ENCODE data around the gene GNB5.

The GNB5 gene

GRCh38 chr15:52164631-52165265 is 26.4 kb downstream of the GNB5 start:
- Histone ChIP-seq H3K9ac (no peak overlapping the region), H2AFZ (no peak overlapping the region), H3K4me2 (ENCODE audit: low read length) (no peak overlapping the region), H3K9me3 (ENCODE audit: control insufficient read depth, low read length) (no peaks in the 10 kb centered on the region), H3K4me3 (ENCODE audit: low read depth, low read length) (no peak overlapping the region), H3K27ac (no peak overlapping the region), H3K27me3 (ENCODE audit: control insufficient read depth, insufficient read depth, low read length) (no peaks in the 10 kb centered on the region), H3K36me3 (ENCODE audit: control insufficient read depth, insufficient read depth, low read length) (no peaks in the 10 kb centered on the region), H3K79me2 (no peaks in the 10 kb centered on the region), H3K4me1 (no peaks in the 10 kb centered on the region)
- TF ChIP-seq CTCF (IDR thresholded peaks at IDR 0.05) = no peak

GRCh38 chr15:52163321-52164190 is 27.6 kb downstream of the GNB5 start:
- Histone ChIP-seq H3K36me3 (ENCODE audit: control insufficient read depth, insufficient read depth, low read length) (no peaks in the 10 kb centered on the region), H2AFZ (no peak overlapping the region), H3K27ac (no peak overlapping the region), H3K4me3 (ENCODE audit: low read depth, low read length) (no peak overlapping the region), H3K9ac (no peak overlapping the region), H3K27me3 (ENCODE audit: control insufficient read depth, insufficient read depth, low read length) (no peaks in the 10 kb centered on the region), H3K9me3 (ENCODE audit: control insufficient read depth, low read length) (no peaks in the 10 kb centered on the region), H3K4me2 (ENCODE audit: low read length) (no peak overlapping the region), H3K79me2 (no peaks in the 10 kb centered on the region), H3K4me1 (no peaks in the 10 kb centered on the region)
- no peak for TF ChIP-seq CTCF (IDR thresholded peaks at IDR 0.05)

- Histone ChIP-seq H2AFZ (no peak overlapping the region), H3K4me3 (ENCODE audit: low read depth, low read length) (no peak overlapping the region), H3K4me2 (ENCODE audit: low read length) (no peak overlapping the region), H3K9me3 (ENCODE audit: control insufficient read depth, low read length) (no peaks in the 10 kb centered on the region), H3K9ac (no peak overlapping the region), H3K36me3 (ENCODE audit: control insufficient read depth, insufficient read depth, low read length) (no peaks in the 10 kb centered on the region), H3K4me1 (no peaks in the 10 kb centered on the region), H3K79me2 (no peaks in the 10 kb centered on the region), H3K27me3 (ENCODE audit: control insufficient read depth, insufficient read depth, low read length) (no peaks in the 10 kb centered on the region), H3K27ac (no peak overlapping the region)
- TF ChIP-seq CTCF (IDR thresholded peaks at IDR 0.05) = no peak
These were observed 28.3 kb downstream of the GNB5 start for GRCh38 chr15:52162876-52163275.

- Histone ChIP-seq H2AFZ (no peak overlapping the region), H3K27me3 (ENCODE audit: control insufficient read depth, insufficient read depth, low read length) (no peaks in the 10 kb centered on the region), H3K4me1 (no peaks in the 10 kb centered on the region), H3K27ac (no peak overlapping the region), H3K36me3 (ENCODE audit: control insufficient read depth, insufficient read depth, low read length) (no peaks in the 10 kb centered on the region), H3K79me2 (no peaks in the 10 kb centered on the region), H3K9ac (no peak overlapping the region), H3K9me3 (ENCODE audit: control insufficient read depth, low read length) (no peaks in the 10 kb centered on the region), H3K4me2 (ENCODE audit: low read length) (no peak overlapping the region), H3K4me3 (ENCODE audit: low read depth, low read length) (no peak overlapping the region)
- TF ChIP-seq CTCF (IDR thresholded peaks at IDR 0.05) = no peak
These were observed 28.9 kb downstream of the GNB5 start for GRCh38 chr15:52162260-52162659.
